B cell (primary cell): Measurements from ENCODE around the gene SIKE1. TPM values are rescaled to one million over a fixed set of nuclear protein-coding genes. Genes with fewer than 3 reads are reported as not detected.
"Not testable (repeated sequence)": the region's sequence is repeated elsewhere in the genome, so short reads cannot be mapped to it uniquely, and the experiment has no call there.

Source experiments
- ATAC-seq: fragments of 200-7000 bp; cut with Tn5 transposase; one replicate; pipeline ENCODE4 v1.10.0; 2021; ENCODE audit warnings: low read depth, mild to moderate bottlenecking, moderate number of reproducible peaks, moderate library complexity
- CTCF ChIA-PET: fragments of 350-600 bp; sonication (Branson Sonifier 250); formaldehyde crosslinking; loops from one replicate; lab custom pipeline; 2021; ENCODE audit warnings: antibody characterized with exemption, inconsistent platforms; lab: Charles Lee
- POLR2A ChIA-PET: fragments of 350-600 bp; sonication (Branson Sonifier 250); formaldehyde crosslinking; loops from one replicate; lab custom pipeline; 2021; ENCODE audit warnings: antibody characterized with exemption; lab: Charles Lee
- DNase-seq: peaks from one replicate; pipeline ENCODE4 v3.0.0; 2013
- H2AFZ ChIP-seq: 2 replicates; pipeline ENCODE4 v1.6.1; 2012; ENCODE audit warnings: mild to moderate bottlenecking, low read depth, low read length; ENCODE audit not compliant: insufficient read depth, poor library complexity, severe bottlenecking
- H3K27ac ChIP-seq, 2 donors: 1 replicate in 1 of 2; 2 replicates in 1 of 2; pipeline ENCODE4 v1.5.1; 2012 to 2013; ENCODE audit warnings: low read length in 2 of 2, mild to moderate bottlenecking in 2 of 2, moderate library complexity in 1 of 2
- H3K27me3 ChIP-seq, 4 experiments: fragments of 200-600 bp in 1 of 4; sonication (generic) in 1 of 4; replicated peaks in 1 of 4; 1 replicate in 2 of 4; 2 replicates in 2 of 4; pipeline versions ENCODE4 v1.6.1 to v1.7.0; 2013 to 2016; ENCODE audit warnings: low read length in 3 of 4, mild to moderate bottlenecking in 2 of 4, mixed read lengths in 1 of 4, moderate library complexity in 1 of 4; ENCODE audit not compliant: insufficient read depth in 4 of 4, control insufficient read depth in 3 of 4; ENCODE audit errors: control extremely low read depth in 1 of 4
- H3K36me3 ChIP-seq, 2 experiments: replicated peaks in 1 of 2; 1 replicate in 1 of 2; 2 replicates in 1 of 2; pipeline versions ENCODE4 v1.6.1 to v1.7.1; 2013; ENCODE audit warnings: low read length in 1 of 2; ENCODE audit not compliant: insufficient read depth in 2 of 2, control insufficient read depth in 1 of 2; ENCODE audit errors: control extremely low read depth in 1 of 2, extremely low read depth in 1 of 2
- H3K4me1 ChIP-seq, 2 donors: fragments of 200-600 bp in 1 of 2; sonication (generic) in 1 of 2; 1 replicate in 1 of 2; 2 replicates in 1 of 2; pipeline versions ENCODE4 v1.5.1 to v1.6.1; 2013 to 2017; ENCODE audit warnings: low read length in 2 of 2; ENCODE audit not compliant: control insufficient read depth in 2 of 2, insufficient read depth in 2 of 2
- H3K4me2 ChIP-seq: replicated peaks from 2 replicates; pipeline ENCODE3; 2012; ENCODE audit warnings: mild to moderate bottlenecking, low read depth, low read length; ENCODE audit not compliant: poor library complexity, severe bottlenecking
- H3K4me3 ChIP-seq, 5 experiments: fragments of 200-600 bp in 1 of 5; sonication (generic) in 1 of 5; 1 replicate in 3 of 5; 2 replicates in 2 of 5; pipeline versions ENCODE4 v1.5.1 to v1.7.0; 2011 to 2016; ENCODE audit warnings: low read length in 4 of 5, mild to moderate bottlenecking in 4 of 5, low read depth in 2 of 5, control low read depth in 1 of 5, moderate library complexity in 1 of 5; ENCODE audit not compliant: insufficient read depth in 1 of 5; ENCODE audit errors: control extremely low read depth in 1 of 5, extremely low read depth in 1 of 5
- H3K79me2 ChIP-seq: fragments of 200-600 bp; sonication (generic); one replicate; pipeline ENCODE4 v1.6.0; 2016; ENCODE audit warnings: low read length; ENCODE audit not compliant: control insufficient read depth, insufficient read depth
- H3K9ac ChIP-seq: fragments of 200-600 bp; sonication (generic); 2 replicates; pipeline ENCODE4 v1.6.1; 2017; ENCODE audit warnings: mild to moderate bottlenecking, low read length, moderate library complexity
- H3K9me3 ChIP-seq, 3 donors: one replicate each; pipeline versions ENCODE4 v1.6.1 to v1.7.1; 2013; ENCODE audit warnings: low read length in 2 of 3; ENCODE audit not compliant: control insufficient read depth in 2 of 3, insufficient read depth in 1 of 3; ENCODE audit errors: control extremely low read depth in 1 of 3
- H4K20me1 ChIP-seq: 2 replicates; pipeline ENCODE4 v1.6.0; 2012; ENCODE audit warnings: mild to moderate bottlenecking, low read length; ENCODE audit not compliant: insufficient read depth, control insufficient read depth, poor library complexity, severe bottlenecking
- H3K27ac Mint-ChIP-seq: one replicate; pipeline ENCODE4 v1.8.0; 2021; ENCODE audit warnings: mixed read lengths
- H3K27me3 Mint-ChIP-seq: one replicate; pipeline ENCODE4 v1.8.0; 2021; ENCODE audit warnings: mixed read lengths
- H3K4me1 Mint-ChIP-seq: one replicate; pipeline ENCODE4 v1.8.0; 2021; ENCODE audit warnings: mixed read lengths
- H3K4me3 Mint-ChIP-seq: one replicate; pipeline ENCODE4 v1.8.0; 2021; ENCODE audit warnings: mixed read lengths
- H3K9me3 Mint-ChIP-seq: one replicate; pipeline ENCODE4 v1.8.0; 2022; ENCODE audit warnings: mixed read lengths; ENCODE audit not compliant: insufficient read depth
- EZH2 ChIP-seq: IDR thresholded peaks from 2 replicates; pipeline ENCODE4 v1.6.1; 2012; ENCODE audit warnings: borderline replicate concordance, low read depth, mild to moderate bottlenecking, moderate library complexity, low read length; ENCODE audit not compliant: insufficient read depth, poor library complexity, severe bottlenecking
- WGBS: methylation state at CpG from one replicate; pipeline ENCODE4 v1.1.5; 2013; ENCODE audit warnings: missing lambda C conversion rate; ENCODE audit not compliant: insufficient coverage; 5-methylcytosine and 5-hydroxymethylcytosine counted together
- intact Hi-C: fragments of 100-400 bp; cut with micrococcal nuclease; formaldehyde crosslinking; loops from one replicate; pipeline ENCODE4 v1.10.0; 2022
- polyA plus RNA-seq: library from polyadenylated mRNA; depleted of rRNA; stranded (reverse); fragments of >200 nt; gene quantifications from 2 replicates; pipeline ENCODE4 v1.2.3, GENCODE V29; 2012
- total RNA-seq, 2 donors: library from RNA; stranded (reverse); fragments of 120-200 nt in 1 of 2; gene quantifications; 1 replicate in 1 of 2; 2 replicates in 1 of 2; pipeline versions ENCODE4 v1.2.3 to v1.2.4, GENCODE V29; 2013 to 2022
- TF ChIP-seq, protein P1 (sequence below): fragments of 200-600 bp; IDR thresholded peaks from one replicate; pipeline ENCODE4 v1.8.0; 2022; ENCODE audit warnings: antibody characterized with exemption, mild to moderate bottlenecking

The SIKE1 gene
- total and polyA plus RNA-seq, 2 donors (not counting 1 experiment from before 2014, with no cell fraction given): 18.4 to 47.8 TPM

DNA sequence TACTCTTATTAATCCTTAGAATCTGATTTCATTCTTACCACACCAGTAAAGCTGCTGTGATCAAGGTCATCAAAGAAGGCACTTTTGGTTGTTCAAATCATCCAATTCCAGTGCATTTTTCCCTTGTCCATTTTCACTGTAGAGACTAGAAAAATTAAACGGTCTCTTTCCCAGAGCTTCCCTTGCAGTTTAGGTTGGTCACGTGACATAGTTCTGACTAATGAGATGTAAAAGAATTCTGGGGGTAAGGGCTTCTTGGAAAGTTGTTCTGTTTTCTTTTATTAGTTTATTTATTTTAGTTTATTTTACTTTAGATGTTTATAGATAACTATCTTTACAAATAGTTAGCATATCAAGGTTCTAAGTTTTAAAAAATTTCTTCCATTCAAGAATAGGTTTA lies 39.9 kb upstream of the SIKE1 start:
- no peak overlapping the region for H2AFZ ChIP-seq
- Mint-ChIP-seq H3K27ac (no peak overlapping the region), H3K9me3 (peaks cover 4% of the 10 kb centered on the region), H3K4me3 (no peak overlapping the region), H3K27me3 (peaks cover 16% of the 10 kb centered on the region), H3K4me1 (no peaks in the 10 kb centered on the region)
- DNase-seq (no peak), ATAC-seq (no peak)
- intact Hi-C loops: no loop called here
- no peak for TF ChIP-seq EZH2
- TF ChIP-seq, protein P1, sequence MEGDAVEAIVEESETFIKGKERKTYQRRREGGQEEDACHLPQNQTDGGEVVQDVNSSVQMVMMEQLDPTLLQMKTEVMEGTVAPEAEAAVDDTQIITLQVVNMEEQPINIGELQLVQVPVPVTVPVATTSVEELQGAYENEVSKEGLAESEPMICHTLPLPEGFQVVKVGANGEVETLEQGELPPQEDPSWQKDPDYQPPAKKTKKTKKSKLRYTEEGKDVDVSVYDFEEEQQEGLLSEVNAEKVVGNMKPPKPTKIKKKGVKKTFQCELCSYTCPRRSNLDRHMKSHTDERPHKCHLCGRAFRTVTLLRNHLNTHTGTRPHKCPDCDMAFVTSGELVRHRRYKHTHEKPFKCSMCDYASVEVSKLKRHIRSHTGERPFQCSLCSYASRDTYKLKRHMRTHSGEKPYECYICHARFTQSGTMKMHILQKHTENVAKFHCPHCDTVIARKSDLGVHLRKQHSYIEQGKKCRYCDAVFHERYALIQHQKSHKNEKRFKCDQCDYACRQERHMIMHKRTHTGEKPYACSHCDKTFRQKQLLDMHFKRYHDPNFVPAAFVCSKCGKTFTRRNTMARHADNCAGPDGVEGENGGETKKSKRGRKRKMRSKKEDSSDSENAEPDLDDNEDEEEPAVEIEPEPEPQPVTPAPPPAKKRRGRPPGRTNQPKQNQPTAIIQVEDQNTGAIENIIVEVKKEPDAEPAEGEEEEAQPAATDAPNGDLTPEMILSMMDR: no peak
- H3K36me3 ChIP-seq: no peaks in the 10 kb centered on the region
- peaks cover 0 to 9% (median 3%) of the 10 kb centered on the region in 3 donors for H3K9me3 ChIP-seq
- H3K4me2 ChIP-seq: no peak overlapping the region
- H3K9ac ChIP-seq: no peak overlapping the region
- no peaks in the 10 kb centered on the region for H3K27me3 ChIP-seq
- H3K4me1 ChIP-seq: no peaks in the 10 kb centered on the region
- H3K27ac ChIP-seq: no peak overlapping the region
- H4K20me1 ChIP-seq: no peaks in the 10 kb centered on the region
- no peak overlapping the region for H3K4me3 ChIP-seq
- no CpG with 5 or more reads among the region's 2 CpGs for WGBS
- H3K79me2 ChIP-seq: no peaks in the 10 kb centered on the region
- ChIA-PET POLR2A (no interaction called here), CTCF (no interaction called here)

DNA sequence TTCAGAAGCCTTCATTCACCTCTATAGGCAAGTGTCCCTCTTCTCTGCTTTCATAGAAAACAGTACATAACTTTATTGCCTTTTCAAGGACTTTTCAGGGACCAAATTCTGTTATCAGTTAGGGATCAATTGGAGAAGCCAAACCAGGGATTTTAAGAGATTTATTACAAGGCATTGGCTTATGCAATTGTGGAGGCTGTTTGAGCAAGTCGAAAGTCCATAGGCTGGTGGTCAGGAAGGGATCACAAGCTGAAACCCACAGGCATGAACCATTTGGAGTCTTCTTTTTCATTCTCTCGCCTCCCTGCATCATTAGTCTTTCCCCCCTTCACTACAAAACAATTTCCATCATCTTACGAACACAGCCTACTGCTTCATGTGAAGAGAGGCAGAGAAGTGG lies 39.4 kb upstream of the SIKE1 start:
- Mint-ChIP-seq H3K9me3 (peaks cover 4% of the 10 kb centered on the region), H3K27me3 (peaks cover 16% of the 10 kb centered on the region), H3K4me3 (no peak overlapping the region), H3K27ac (no peak overlapping the region), H3K4me1 (no peaks in the 10 kb centered on the region)
- intact Hi-C loops: no loop called here
- Histone ChIP-seq H3K9ac (no peak overlapping the region), H3K36me3 (no peaks in the 10 kb centered on the region), H3K79me2 (no peaks in the 10 kb centered on the region), H2AFZ (no peak overlapping the region), H3K4me2 (no peak overlapping the region), H4K20me1 (no peaks in the 10 kb centered on the region), H3K9me3 (peaks cover 0 to 9% (median 1%) of the 10 kb centered on the region in 3 donors), H3K4me3 (no peak overlapping the region), H3K27me3 (no peaks in the 10 kb centered on the region), H3K4me1 (no peaks in the 10 kb centered on the region), H3K27ac (no peak overlapping the region)
- ChIA-PET POLR2A (no interaction called here), CTCF (no interaction called here)
- WGBS: 83% methylated on average over 1 of the region's 3 CpGs
- ATAC-seq: no peak
- no peak for TF ChIP-seq EZH2
- TF ChIP-seq, protein P1: no peak
- DNase-seq: no peak

- H3K27ac ChIP-seq, H3K4me1 Mint-ChIP-seq, H3K4me3 Mint-ChIP-seq, H3K79me2 ChIP-seq, H3K4me3 ChIP-seq, DNase-seq, H2AFZ ChIP-seq, H3K4me1 ChIP-seq, H3K4me2 ChIP-seq, H3K9ac ChIP-seq, H3K9me3 ChIP-seq, H3K9me3 Mint-ChIP-seq, H3K27me3 ChIP-seq, intact Hi-C loops, CTCF ChIA-PET, H4K20me1 ChIP-seq, ATAC-seq, POLR2A ChIA-PET, H3K36me3 ChIP-seq, H3K27ac Mint-ChIP-seq: not testable (repeated sequence)
- WGBS: 94% methylated on average over 14 of the region's 33 CpGs
- peaks cover 36% of the 10 kb centered on the region for H3K27me3 Mint-ChIP-seq
These were observed 24.0 kb upstream of the SIKE1 start for GRCh38 chr1:114804449-114804848.
